SK-N-SH (cell line): ENCODE results near the gene ACACB.

Source experiments
- CTCF ChIP-seq: fragments of 200-600 bp; sonication (generic); IDR thresholded peaks from 2 replicates; pipeline ENCODE4 v1.6.1; 2017; ENCODE audit warnings: antibody characterized with exemption, mild to moderate bottlenecking, moderate library complexity
- RAD21 ChIP-seq: IDR thresholded peaks from 2 replicates; pipeline ENCODE4 v1.6.1; 2012; ENCODE audit warnings: mild to moderate bottlenecking, low read length
- SIN3A ChIP-seq: IDR thresholded peaks from 2 replicates; pipeline ENCODE4 v1.6.1; 2012; ENCODE audit warnings: low read depth, mild to moderate bottlenecking, low read length, moderate library complexity, borderline replicate concordance

GRCh38 chr12:109092497-109093021 is 23.8 kb upstream of the ACACB start:
- no peak for TF ChIP-seq RAD21
- no peak for TF ChIP-seq SIN3A
- no peak for TF ChIP-seq CTCF
